Activated naive CD4-positive, alpha-beta T cell treated with anti-CD3 and anti-CD28 coated beads for 36 hours (primary cell): ENCODE data around the gene EOLA1. TPM values are rescaled to one million over a fixed set of nuclear protein-coding genes. Genes with fewer than 3 reads are reported as not detected.
"Not testable (repeated sequence)": the region's sequence is repeated elsewhere in the genome, so short reads cannot be mapped to it uniquely, and the experiment has no call there.

ENCODE experiments used
- CTCF ChIA-PET: fragments of 350-600 bp; sonication (Branson Sonifier 250); formaldehyde crosslinking; loops from one replicate; lab custom pipeline; 2021; ENCODE audit warnings: antibody characterized with exemption; lab: Charles Lee
- DNase-seq: peaks from one replicate; pipeline ENCODE4 v3.0.0-alpha.2; 2020
- H3K27ac Mint-ChIP-seq: one replicate; pipeline ENCODE4 v1.8.0; 2021; ENCODE audit warnings: mild to moderate bottlenecking, mixed read lengths
- H3K27me3 Mint-ChIP-seq: one replicate; pipeline ENCODE4 v1.8.0; 2021; ENCODE audit warnings: low read depth, mixed read lengths
- H3K36me3 Mint-ChIP-seq: one replicate; pipeline ENCODE4 v1.8.0; 2021; ENCODE audit warnings: low read depth, mixed read lengths
- H3K4me1 Mint-ChIP-seq: one replicate; pipeline ENCODE4 v1.8.0; 2021; ENCODE audit warnings: low read depth, mixed read lengths
- H3K4me3 Mint-ChIP-seq: one replicate; pipeline ENCODE4 v1.8.0; 2021; ENCODE audit warnings: mild to moderate bottlenecking, moderate library complexity, mixed read lengths
- H3K9me3 Mint-ChIP-seq: one replicate; pipeline ENCODE4 v1.8.0; 2021; ENCODE audit warnings: mixed read lengths
- intact Hi-C: fragments of 100-400 bp; cut with micrococcal nuclease; formaldehyde crosslinking; loops from one replicate; pipeline ENCODE4 v1.15.1; 2023
- total RNA-seq, 2 experiments: library from RNA; stranded (reverse); gene quantifications; one replicate each; pipeline ENCODE4 v1.2.3, GENCODE V29; 2021

The EOLA1 gene
- total RNA-seq, 2 experiments from 2014 or later, result 14.7 to 16.2 TPM

DNA sequence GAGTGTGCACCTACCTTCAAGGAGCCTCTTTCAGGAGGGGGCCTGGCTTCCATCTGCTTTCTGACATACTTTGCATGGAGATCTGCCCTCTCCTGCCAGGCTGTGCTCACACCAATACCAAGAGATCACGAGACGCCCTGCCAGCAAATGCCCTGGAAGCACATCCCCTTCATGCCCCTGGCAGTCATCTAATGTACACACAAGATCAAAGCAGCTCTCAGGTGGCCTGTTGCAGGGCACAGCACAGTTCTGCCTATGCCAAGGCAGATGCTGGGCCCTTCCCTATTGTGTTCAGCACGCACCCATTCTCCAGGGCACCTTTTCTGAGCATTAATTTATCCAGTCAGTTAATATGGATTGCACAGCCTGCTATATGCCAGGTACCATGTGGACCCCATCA is 7.9 kb upstream of the EOLA1 start:
- H3K9me3 Mint-ChIP-seq, intact Hi-C loops, H3K27ac Mint-ChIP-seq, H3K36me3 Mint-ChIP-seq, CTCF ChIA-PET, H3K4me3 Mint-ChIP-seq, DNase-seq, H3K27me3 Mint-ChIP-seq: not testable (repeated sequence)
- peaks cover 15% of the 10 kb centered on the region for H3K4me1 Mint-ChIP-seq

GRCh38 chrX:149533999-149534398 is 6.8 kb upstream of the EOLA1 start:
- H3K36me3 Mint-ChIP-seq, H3K4me3 Mint-ChIP-seq, intact Hi-C loops, CTCF ChIA-PET, DNase-seq, H3K27ac Mint-ChIP-seq, H3K9me3 Mint-ChIP-seq, H3K27me3 Mint-ChIP-seq: not testable (repeated sequence)
- peaks cover 15% of the 10 kb centered on the region for H3K4me1 Mint-ChIP-seq

DNA sequence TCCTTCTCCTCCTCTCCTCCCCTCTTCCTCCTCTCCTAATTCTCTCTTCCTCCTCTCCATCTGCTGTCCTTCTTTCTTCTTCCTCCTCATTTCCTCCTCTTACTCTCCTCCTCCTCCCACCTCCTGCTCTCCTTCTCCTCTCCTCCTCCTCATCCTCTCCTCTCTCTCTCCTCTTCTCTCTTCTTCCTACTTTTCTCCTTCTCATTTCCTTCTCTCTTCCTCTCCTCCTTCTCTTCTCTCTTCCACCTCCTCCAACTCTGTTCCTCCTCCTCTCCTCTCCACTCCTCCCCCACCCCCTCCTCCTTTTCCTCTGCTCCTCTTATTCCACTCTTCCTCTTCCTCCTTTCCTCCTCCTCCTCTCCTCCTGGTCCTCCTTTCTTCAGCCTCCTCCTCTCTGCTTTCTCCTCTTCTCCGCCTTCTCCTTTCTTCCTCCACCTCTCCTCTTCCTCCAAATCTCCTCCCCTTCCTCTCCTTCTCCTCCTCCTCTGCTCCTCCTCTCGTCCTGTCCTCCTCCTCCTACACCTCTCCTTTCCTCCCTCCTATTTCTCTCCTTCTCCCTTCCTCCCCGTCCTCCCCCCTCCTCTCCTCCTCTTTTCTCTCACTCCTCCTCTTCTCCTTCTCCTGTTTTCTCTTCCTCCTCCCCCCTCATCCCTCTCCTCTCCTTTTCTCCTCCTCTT is 5.7 kb upstream of the EOLA1 start:
- H3K4me3 Mint-ChIP-seq, H3K27me3 Mint-ChIP-seq, H3K9me3 Mint-ChIP-seq, DNase-seq, intact Hi-C loops, CTCF ChIA-PET, H3K27ac Mint-ChIP-seq, H3K36me3 Mint-ChIP-seq: not testable (repeated sequence)
- H3K4me1 Mint-ChIP-seq, result peaks cover 15% of the 10 kb centered on the region

GRCh38 chrX:149537474-149537873 is 3.3 kb upstream of the EOLA1 start:
- not testable (repeated sequence) for H3K27ac Mint-ChIP-seq

DNA sequence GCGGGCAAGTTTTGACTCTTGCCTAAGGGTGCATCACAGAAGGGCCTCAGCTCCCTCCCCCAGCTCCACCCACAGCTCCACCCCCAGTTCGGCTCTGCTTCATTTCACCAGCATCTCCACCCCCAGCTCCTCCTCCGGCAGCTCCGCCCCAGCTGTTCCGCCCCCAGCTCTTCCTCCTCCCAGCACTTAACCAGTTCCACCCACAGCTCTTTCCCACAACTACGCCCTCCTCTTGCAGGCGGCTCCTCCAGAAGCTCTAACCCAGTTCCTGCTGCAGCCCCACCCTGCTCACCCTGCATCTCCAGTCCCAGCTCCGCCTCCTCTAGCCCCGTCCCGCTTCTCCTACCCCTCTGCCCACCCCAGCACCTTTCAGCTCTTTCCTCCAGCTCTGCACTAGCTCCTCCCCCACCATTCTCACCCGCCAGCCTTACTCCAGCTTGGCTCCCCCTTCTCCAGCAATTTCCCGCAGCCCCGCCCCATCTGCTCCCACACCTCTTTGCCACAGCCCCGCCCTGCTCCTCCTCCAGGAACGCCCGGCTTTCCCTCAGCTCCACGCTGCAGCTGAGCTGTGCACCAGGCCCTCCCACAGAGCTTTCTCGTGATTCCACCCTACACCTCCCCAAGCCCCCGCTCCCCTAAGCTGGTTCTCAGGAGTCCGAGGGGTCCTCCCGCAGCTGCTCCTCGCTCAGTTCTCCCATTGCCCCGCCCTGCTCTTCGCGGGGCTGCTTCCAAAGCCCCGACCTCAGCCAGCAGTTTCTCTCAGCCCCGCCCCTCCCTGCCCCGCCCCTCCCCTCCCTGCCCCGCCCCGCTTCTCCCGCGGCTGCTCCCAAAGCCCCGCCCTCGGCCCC is 1.3 kb upstream of the EOLA1 start:
- no peaks in the 10 kb centered on the region for H3K9me3 Mint-ChIP-seq
- H3K27ac Mint-ChIP-seq, result peak overlapping the region; percentile 73
- intact Hi-C loops, result loop anchor here (1.0 to 10.0 kb wide), 6 partner anchors 34 to 1628 kb away; partner anchors contain the start of genes FMR1, IDS, MAMLD1 and MTM1
- no peaks in the 10 kb centered on the region for H3K36me3 Mint-ChIP-seq
- H3K27me3 Mint-ChIP-seq, result no peaks in the 10 kb centered on the region
- peak overlapping the region; percentile 79 for H3K4me3 Mint-ChIP-seq
- peaks cover 2% of the 10 kb centered on the region for H3K4me1 Mint-ChIP-seq
- CTCF ChIA-PET, result interaction anchor here (0.8 to 1.1 kb wide), 2 partner anchors 28 to 29 kb away, joined by 3 to 4 read pairs; no protein-coding TSS in a partner anchor
- DNase-seq, result peak; percentile 92

More at GRCh38 chrX:149537474-149537873, 3.3 kb upstream of the EOLA1 start:
- H3K9me3 Mint-ChIP-seq, DNase-seq, H3K4me3 Mint-ChIP-seq, intact Hi-C loops, H3K27me3 Mint-ChIP-seq, CTCF ChIA-PET, H3K36me3 Mint-ChIP-seq, H3K4me1 Mint-ChIP-seq: not testable (repeated sequence)

GRCh38 chrX:149540131-149540620 is 636 bp upstream of the EOLA1 start:
- intact Hi-C loops, result loop anchor here (1.0 to 10.0 kb wide), 6 partner anchors 35 to 1629 kb away; partner anchors contain the start of genes FMR1, IDS, MAMLD1 and MTM1
- Mint-ChIP-seq H3K27ac (peak overlapping the region; percentile 99), H3K9me3 (no peaks in the 10 kb centered on the region), H3K36me3 (peaks cover under 1% of the 10 kb centered on the region), H3K4me3 (peak overlapping the region; percentile 91), H3K27me3 (no peaks in the 10 kb centered on the region), H3K4me1 (peaks cover 2% of the 10 kb centered on the region)
- peak; percentile 92 for DNase-seq
- CTCF ChIA-PET, result interaction anchor here (1.1 kb wide), 1 partner anchor 30 kb away, joined by 3 read pairs; no protein-coding TSS in a partner anchor

GRCh38 chrX:149541521-149542047 is 772 bp downstream of the EOLA1 start:
- H3K27me3 Mint-ChIP-seq, result no peaks in the 10 kb centered on the region
- peak overlapping the region; percentile 91 for H3K4me3 Mint-ChIP-seq
- H3K9me3 Mint-ChIP-seq, result no peaks in the 10 kb centered on the region
- CTCF ChIA-PET, result no interaction called here
- H3K4me1 Mint-ChIP-seq, result peaks cover 2% of the 10 kb centered on the region
- DNase-seq, result no peak
- peaks cover 1% of the 10 kb centered on the region for H3K36me3 Mint-ChIP-seq
- intact Hi-C loops, result loop anchor here (1.0 to 10.0 kb wide), 5 partner anchors 90 to 1157 kb away; partner anchors contain the start of genes MAMLD1, MTM1, MTMR1 and TMEM185A
- H3K27ac Mint-ChIP-seq, result peak overlapping the region; percentile 99

- H3K4me1 Mint-ChIP-seq, H3K9me3 Mint-ChIP-seq, H3K27ac Mint-ChIP-seq, H3K4me3 Mint-ChIP-seq, CTCF ChIA-PET, H3K27me3 Mint-ChIP-seq, H3K36me3 Mint-ChIP-seq: not testable (repeated sequence)
- intact Hi-C loops, result loop anchor here (10.0 kb wide), 1 partner anchor 1161 kb away; no protein-coding TSS in a partner anchor
- DNase-seq, result peak; percentile 5
Observed at GRCh38 chrX:149545545-149546543, 5.0 kb downstream of the EOLA1 start.

GRCh38 chrX:149546962-149547361 is 6.2 kb downstream of the EOLA1 start:
- H3K4me3 Mint-ChIP-seq, H3K27ac Mint-ChIP-seq, H3K4me1 Mint-ChIP-seq, CTCF ChIA-PET, H3K27me3 Mint-ChIP-seq, H3K36me3 Mint-ChIP-seq, DNase-seq, H3K9me3 Mint-ChIP-seq: not testable (repeated sequence)
- intact Hi-C loops, result loop anchor here (10.0 kb wide), 1 partner anchor 1162 kb away; no protein-coding TSS in a partner anchor

GRCh38 chrX:149547782-149548181 is 7.0 kb downstream of the EOLA1 start:
- H3K27ac Mint-ChIP-seq, H3K36me3 Mint-ChIP-seq, H3K27me3 Mint-ChIP-seq, H3K9me3 Mint-ChIP-seq, H3K4me1 Mint-ChIP-seq, H3K4me3 Mint-ChIP-seq, CTCF ChIA-PET, DNase-seq: not testable (repeated sequence)
- intact Hi-C loops, result loop anchor here (10.0 kb wide), 1 partner anchor 1163 kb away; no protein-coding TSS in a partner anchor

DNA sequence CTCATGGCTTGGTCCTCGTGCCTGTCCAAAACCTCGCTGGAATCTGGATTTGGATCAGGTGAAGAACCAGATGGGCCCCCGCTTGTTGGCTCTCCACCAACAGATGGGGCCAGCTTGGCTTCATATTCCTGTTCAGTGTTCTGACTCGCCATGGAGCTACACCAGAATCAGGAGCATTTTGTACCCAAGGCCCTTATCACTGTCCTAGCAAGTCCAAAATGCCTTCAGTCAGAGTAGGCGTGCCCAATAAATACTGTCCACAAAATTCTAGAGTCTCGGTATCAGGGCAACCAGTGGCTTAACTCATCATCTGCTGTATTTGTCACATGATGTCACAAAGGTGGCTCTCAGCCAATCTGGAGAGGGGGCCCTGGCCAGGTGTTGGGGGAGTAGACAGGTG is 8.9 kb downstream of the EOLA1 start, which contains the start of gene HSFX3:
Gene HSFX3, minus strand, starts transcription at position 224 of the 400 bp plus-strand sequence. Its CDS starts 72 bp downstream, at position 152.
- intact Hi-C loops, result loop anchor here (10.0 kb wide), 1 partner anchor 1165 kb away; no protein-coding TSS in a partner anchor
- H3K4me3 Mint-ChIP-seq, CTCF ChIA-PET, DNase-seq, H3K27ac Mint-ChIP-seq, H3K27me3 Mint-ChIP-seq, H3K36me3 Mint-ChIP-seq, H3K9me3 Mint-ChIP-seq, H3K4me1 Mint-ChIP-seq: not testable (repeated sequence)
